Subcutaneous adipose tissue (tissue), 4 donors: ENCODE results near the gene DNAJB14. TPM values are rescaled to one million over a fixed set of nuclear protein-coding genes. Genes with fewer than 3 reads are reported as not detected.

Experiments used
- CTCF ChIP-seq: fragments of 450-650 bp; IDR thresholded peaks from one replicate; pipeline ENCODE4 v1.5.1; 2016; ENCODE audit warnings: low read depth, mild to moderate bottlenecking, control low read depth, antibody characterized with exemption, moderate library complexity
- total RNA-seq, 4 donors: library from RNA; depleted of rRNA; stranded (reverse); fragments of >200 nt; gene quantifications; one replicate each; pipeline ENCODE4 v1.1.0, GENCODE V29; 2016

DNAJB14 gene
- total RNA-seq, 4 donors from 2014 or later, result 35.9 to 63.1 (median 41.7) TPM

DNA sequence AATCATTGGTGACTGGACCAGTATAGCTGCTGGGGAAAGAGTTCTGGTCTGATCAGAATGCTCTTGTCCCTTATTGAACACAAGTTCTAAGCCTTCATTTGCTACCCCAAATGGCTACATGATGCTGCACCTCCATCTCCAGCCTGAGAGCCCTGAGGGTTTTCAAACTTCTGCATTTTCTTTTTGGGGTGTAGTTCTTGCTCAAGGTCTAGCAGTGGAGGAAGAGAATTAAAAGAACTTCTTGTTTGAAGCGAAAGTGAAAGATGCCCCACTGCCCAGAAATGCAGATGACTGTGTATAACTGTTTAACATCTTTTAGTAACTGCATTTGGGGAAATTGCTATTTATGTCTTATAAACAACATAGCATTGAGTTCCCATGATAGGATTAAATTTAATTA, 90.7 kb downstream of the DNAJB14 start:
- TF ChIP-seq CTCF, result no peak

DNA sequence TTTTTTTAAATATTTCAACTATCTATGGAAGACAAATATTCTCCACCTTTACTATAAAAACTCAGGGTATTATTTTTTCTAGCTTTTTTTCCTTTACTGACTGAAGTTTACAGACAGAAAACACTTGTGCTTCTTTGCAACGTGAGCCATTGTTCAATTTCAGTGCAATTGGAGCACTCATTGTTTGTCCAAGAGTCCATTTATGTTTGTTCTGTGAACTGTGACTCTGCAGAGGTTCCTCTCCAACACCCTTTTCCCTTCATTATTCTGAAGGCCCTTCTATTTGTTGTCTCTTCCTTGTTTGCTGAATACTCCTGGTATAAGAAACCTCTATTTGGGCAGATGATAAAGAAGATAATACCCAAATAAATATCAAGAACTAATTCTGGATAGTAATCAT, 92.4 kb downstream of the DNAJB14 start:
- TF ChIP-seq CTCF, result no peak

DNA sequence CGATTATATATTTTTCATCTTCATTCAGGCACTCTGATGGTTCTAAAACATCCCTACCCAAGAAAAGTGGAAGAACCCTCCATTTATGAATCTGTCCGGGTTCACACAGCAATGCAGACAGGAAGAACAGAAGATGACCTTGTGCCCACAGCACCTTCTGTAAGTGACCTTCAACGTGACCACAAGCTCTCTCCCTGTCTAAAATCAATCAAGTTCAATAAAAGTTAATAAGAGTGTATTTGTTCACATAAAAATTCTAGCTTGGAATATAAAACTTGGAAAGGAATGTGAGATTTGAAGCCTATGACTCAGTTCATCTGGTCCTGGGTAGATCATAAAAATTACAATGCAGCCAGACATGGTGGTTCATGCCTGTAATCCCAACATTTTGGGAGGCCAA, 93.2 kb downstream of the DNAJB14 start:
- no peak for TF ChIP-seq CTCF

GRCh38 chr4:99852199-99852749, 94.1 kb downstream of the DNAJB14 start:
- no peak for TF ChIP-seq CTCF

GRCh38 chr4:99848591-99849001, 97.8 kb downstream of the DNAJB14 start:
- TF ChIP-seq CTCF, result no peak

- TF ChIP-seq CTCF, result no peak
Measured at GRCh38 chr4:99847362-99847976, 98.9 kb downstream of the DNAJB14 start.

DNA sequence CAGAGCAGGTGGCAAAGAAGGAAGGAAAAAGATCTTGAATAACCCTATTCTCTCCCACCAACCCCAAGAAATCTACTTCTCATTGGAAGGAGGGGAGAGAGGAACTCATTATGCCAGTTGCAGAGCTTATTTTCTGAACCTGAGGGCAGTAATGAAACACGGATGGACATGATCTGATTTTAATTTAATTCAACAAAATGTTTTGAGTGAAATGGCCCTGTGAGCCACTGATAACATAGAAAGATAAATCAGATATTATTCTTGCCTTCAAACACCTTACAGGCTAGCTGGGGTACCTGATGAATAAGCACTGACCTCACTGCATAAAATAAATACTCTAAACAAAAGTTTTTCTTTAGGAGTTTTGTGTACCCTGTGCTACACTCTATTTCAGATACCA, 99.5 kb downstream of the DNAJB14 start:
- TF ChIP-seq CTCF, result no peak

Other genes with a start within 250 kb of the DNAJB14 start
- gene DAPP1, start 129.8 kb downstream of the DNAJB14 start, total RNA-seq, result 10 to 100 TPM in 1 of 4 donors, 1 to 10 TPM in 2, under 1 TPM in 1; 0.57 to 28.0 (median 4.1) TPM
- 10 to 100 TPM; 27.3 to 63.6 (median 52.5) TPM for gene LAMTOR3, start 52.2 kb downstream of the DNAJB14 start, total RNA-seq
- 100 to 1,000 TPM in 3 of 4 donors, 10 to 100 TPM in 1; 78.7 to 188 (median 142) TPM for gene H2AZ1, start 3.7 kb upstream of the DNAJB14 start, total RNA-seq
- gene DDIT4L, start 243.8 kb upstream of the DNAJB14 start, total RNA-seq, result 1 to 10 TPM; 2.1 to 6.3 (median 4.1) TPM